Measurements from ENCODE around the gene SDE2. TPM values are rescaled to one million over a fixed set of nuclear protein-coding genes. Genes with fewer than 3 reads are reported as not detected.

SDE2 gene
- total and polyA plus RNA-seq, 8 donors: 3.3 to 12.4 (median 8.5) TPM

- no peak for TF ChIP-seq CTCF (IDR thresholded peaks at IDR 0.05)
- no peak for ATAC-seq
- Histone ChIP-seq H3K4me1 (no peaks in the 10 kb centered on the region), H3K4me3 (no peak overlapping the region), H3K36me3 (no peaks in the 10 kb centered on the region), H3K27ac (no peak overlapping the region), H3K27me3 (no peaks in the 10 kb centered on the region), H3K9me3 (no peaks in the 10 kb centered on the region)
- no peak for FAIRE-seq
- no peak for DNase-seq
- 64 to 71% methylated on average over 7 of the region's 7 CpGs for WGBS, 2 donors
- intact Hi-C loops (cut with DNase I): no loop called here
These were observed 54.2 kb downstream of the SDE2 start for GRCh38 chr1:225944951-225945350.

- FAIRE-seq: no peak
- intact Hi-C loops (cut with DNase I): no loop called here
- TF ChIP-seq CTCF (IDR thresholded peaks at IDR 0.05): no peak
These were observed 54.8 kb downstream of the SDE2 start for GRCh38 chr1:225944387-225944786.

GRCh38 chr1:225943582-225943981, 55.6 kb downstream of the SDE2 start:
- WGBS, 2 donors: 78 to 82% methylated on average over 4 of the region's 4 CpGs
- ATAC-seq (no peak), FAIRE-seq (no peak), DNase-seq (no peak)
- H3K9me3 ChIP-seq: no peaks in the 10 kb centered on the region
- H3K4me3 ChIP-seq: no peak overlapping the region
- no peaks in the 10 kb centered on the region for H3K4me1 ChIP-seq
- H3K27me3 ChIP-seq: no peaks in the 10 kb centered on the region
- H3K36me3 ChIP-seq: no peaks in the 10 kb centered on the region
- no peak overlapping the region for H3K27ac ChIP-seq
- no peak for TF ChIP-seq CTCF (IDR thresholded peaks at IDR 0.05)
- intact Hi-C loops (cut with DNase I): no loop called here

More at GRCh38 chr1:225944387-225944786, 54.8 kb downstream of the SDE2 start:
- no peaks in the 10 kb centered on the region for H3K9me3 ChIP-seq
- H3K27me3 ChIP-seq: no peaks in the 10 kb centered on the region
- ATAC-seq (no peak), DNase-seq (no peak)
- H3K4me1 ChIP-seq: no peaks in the 10 kb centered on the region
- no peaks in the 10 kb centered on the region for H3K36me3 ChIP-seq
- no peak overlapping the region for H3K27ac ChIP-seq
- no peak overlapping the region for H3K4me3 ChIP-seq
- 91 to 93% methylated on average over 2 of the region's 2 CpGs for WGBS, 2 donors

- H3K4me3 ChIP-seq: no peak overlapping the region
- no peaks in the 10 kb centered on the region for H3K4me1 ChIP-seq
- no peak for ATAC-seq
- H3K27ac ChIP-seq: no peak overlapping the region
- no peaks in the 10 kb centered on the region for H3K36me3 ChIP-seq
- no peak for DNase-seq
- no peak for FAIRE-seq
- no peak for TF ChIP-seq CTCF (IDR thresholded peaks at IDR 0.05)
- H3K9me3 ChIP-seq: no peaks in the 10 kb centered on the region
- intact Hi-C loops (cut with DNase I): no loop called here
- 78 to 83% methylated on average over 7 of the region's 7 CpGs for WGBS, 2 donors
- H3K27me3 ChIP-seq: no peaks in the 10 kb centered on the region
These were observed 56.6 kb downstream of the SDE2 start for GRCh38 chr1:225942574-225942973.

GRCh38 chr1:225941942-225942222, 57.3 kb downstream of the SDE2 start:
- Histone ChIP-seq H3K27me3 (no peaks in the 10 kb centered on the region), H3K4me3 (no peak overlapping the region), H3K9me3 (no peaks in the 10 kb centered on the region), H3K4me1 (no peaks in the 10 kb centered on the region), H3K36me3 (no peaks in the 10 kb centered on the region), H3K27ac (no peak overlapping the region)
- intact Hi-C loops (cut with DNase I): no loop called here
- FAIRE-seq (no peak), ATAC-seq (no peak), DNase-seq (no peak)
- 34 to 44% methylated on average over 1 of the region's 1 CpG for WGBS, 2 donors
- TF ChIP-seq CTCF (IDR thresholded peaks at IDR 0.05): no peak

Measured in pancreas (tissue), 10 donors.